Mucosa of rectum (tissue), 2 donors: Measurements from ENCODE around the gene EXOSC6.
"Not testable (repeated sequence)": the region's sequence is repeated elsewhere in the genome, so short reads cannot be mapped to it uniquely, and the experiment has no call there.

ENCODE experiments used
- H3K27ac ChIP-seq, 2 donors: one replicate each; pipeline ENCODE4 v1.7.0; 2013; ENCODE audit warnings: inconsistent platforms in 2 of 2, low read depth in 2 of 2, low read length in 2 of 2
- H3K27me3 ChIP-seq, 2 donors: one replicate each; pipeline ENCODE4 v1.7.0; 2013; ENCODE audit warnings: low read length in 2 of 2; ENCODE audit not compliant: control insufficient read depth in 2 of 2, insufficient read depth in 2 of 2
- H3K36me3 ChIP-seq, 2 donors: one replicate each; pipeline ENCODE4 v1.7.0; 2013; ENCODE audit warnings: low read length in 2 of 2; ENCODE audit not compliant: control insufficient read depth in 2 of 2, insufficient read depth in 2 of 2
- H3K4me1 ChIP-seq, 2 donors: one replicate each; pipeline ENCODE4 v1.7.0; 2013; ENCODE audit warnings: low read length in 2 of 2, mild to moderate bottlenecking in 1 of 2; ENCODE audit not compliant: control insufficient read depth in 2 of 2, insufficient read depth in 2 of 2
- H3K4me3 ChIP-seq, 2 donors: one replicate each; pipeline ENCODE4 v1.7.0; 2013; ENCODE audit warnings: low read length in 2 of 2
- H3K9ac ChIP-seq, 2 donors: one replicate each; pipeline ENCODE4 v1.7.0; 2013; ENCODE audit warnings: low read length in 2 of 2, low read depth in 1 of 2, mild to moderate bottlenecking in 1 of 2
- H3K9me3 ChIP-seq, 2 donors: one replicate each; pipeline ENCODE4 v1.7.0; 2013; ENCODE audit warnings: low read length in 2 of 2; ENCODE audit not compliant: control insufficient read depth in 2 of 2
- donor health status: healthy.
- donor health status: Normal muscosa, but diverticular disease.

Gene EXOSC6

DNA sequence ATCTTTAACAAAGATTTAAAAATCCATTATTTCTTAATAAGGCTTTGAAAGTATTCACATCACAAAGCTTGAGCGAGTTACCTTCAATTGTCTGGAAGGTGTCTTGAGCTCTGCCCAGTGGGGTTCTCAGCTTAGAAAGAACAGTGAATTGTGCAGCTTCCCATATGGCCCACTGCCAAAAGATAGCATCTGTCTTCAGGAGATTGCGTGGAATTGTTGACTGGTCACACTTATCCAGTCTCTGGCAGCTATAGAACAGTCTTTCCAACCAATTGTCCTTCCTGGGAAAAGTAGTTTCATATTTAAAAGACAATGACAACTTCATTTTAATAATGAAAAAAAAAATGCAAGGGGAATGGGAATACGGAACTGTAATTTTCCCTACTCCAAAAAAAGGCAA lies 19.9 kb downstream of the EXOSC6 start:
- peaks cover 0 to 12% of the 10 kb centered on the region in 2 donors for H3K36me3 ChIP-seq
- not testable (repeated sequence) for H3K27ac ChIP-seq, H3K4me1 ChIP-seq, H3K27me3 ChIP-seq, H3K4me3 ChIP-seq, H3K9me3 ChIP-seq, H3K9ac ChIP-seq

- not testable (repeated sequence) for H3K4me3 ChIP-seq, H3K9me3 ChIP-seq, H3K36me3 ChIP-seq, H3K27me3 ChIP-seq, H3K9ac ChIP-seq, H3K27ac ChIP-seq, H3K4me1 ChIP-seq
Observed at GRCh38 chr16:70226024-70226423, 25.7 kb downstream of the EXOSC6 start.

DNA sequence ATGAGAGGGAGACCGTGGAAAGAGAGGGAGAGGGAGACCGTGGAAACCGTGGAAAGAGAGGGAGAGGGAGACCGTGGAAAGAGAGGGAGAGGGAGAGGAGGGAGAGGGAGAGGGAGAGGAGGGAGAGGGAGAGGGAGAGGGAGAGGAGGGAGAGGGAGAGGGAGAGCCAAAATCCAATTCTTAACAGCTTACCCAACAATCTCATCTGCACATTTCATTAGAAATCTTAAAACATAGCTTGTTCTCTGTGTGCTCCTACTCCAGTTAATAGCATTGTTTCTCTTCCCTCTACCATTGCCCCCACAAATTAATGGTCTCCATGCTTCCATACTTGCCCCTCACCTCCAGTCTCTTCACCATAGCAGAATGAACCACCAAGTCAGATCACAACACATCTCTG lies 26.3 kb downstream of the EXOSC6 start:
- H3K27me3 ChIP-seq, H3K4me3 ChIP-seq, H3K27ac ChIP-seq, H3K36me3 ChIP-seq, H3K9ac ChIP-seq, H3K9me3 ChIP-seq, H3K4me1 ChIP-seq: not testable (repeated sequence)

DNA sequence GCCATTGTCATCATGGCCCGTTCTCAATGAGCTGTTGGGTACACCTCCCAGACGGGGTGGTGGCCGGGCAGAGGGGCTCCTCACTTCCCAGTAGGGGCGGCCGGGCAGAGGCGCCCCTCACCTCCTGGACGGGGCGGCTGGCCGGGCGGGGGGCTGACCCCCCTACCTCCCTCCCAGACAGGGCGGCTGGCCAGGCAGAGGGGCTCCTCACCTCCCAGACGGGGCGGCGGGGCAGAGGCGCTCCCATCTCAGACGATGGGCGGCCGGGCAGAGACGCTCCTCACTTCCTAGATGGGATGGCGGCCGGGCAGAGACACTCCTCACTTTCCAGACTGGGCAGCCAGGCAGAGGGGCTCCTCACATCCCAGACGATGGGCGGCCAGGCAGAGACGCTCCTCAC lies 27.1 kb downstream of the EXOSC6 start:
- H3K4me1 ChIP-seq, H3K36me3 ChIP-seq, H3K4me3 ChIP-seq, H3K27me3 ChIP-seq, H3K27ac ChIP-seq, H3K9me3 ChIP-seq, H3K9ac ChIP-seq: not testable (repeated sequence)

GRCh38 chr16:70223971-70224513 lies 27.7 kb downstream of the EXOSC6 start:
- not testable (repeated sequence) for H3K36me3 ChIP-seq, H3K9ac ChIP-seq, H3K4me3 ChIP-seq, H3K4me1 ChIP-seq, H3K27ac ChIP-seq, H3K27me3 ChIP-seq, H3K9me3 ChIP-seq

- not testable (repeated sequence) for H3K4me1 ChIP-seq, H3K4me3 ChIP-seq, H3K9ac ChIP-seq, H3K27me3 ChIP-seq, H3K36me3 ChIP-seq, H3K27ac ChIP-seq, H3K9me3 ChIP-seq
Observed at GRCh38 chr16:70223216-70223615, 28.5 kb downstream of the EXOSC6 start.

- not testable (repeated sequence) for H3K4me3 ChIP-seq, H3K27ac ChIP-seq, H3K9me3 ChIP-seq, H3K27me3 ChIP-seq, H3K4me1 ChIP-seq, H3K9ac ChIP-seq, H3K36me3 ChIP-seq
Observed at GRCh38 chr16:70222574-70222973, 29.2 kb downstream of the EXOSC6 start.

- not testable (repeated sequence) for H3K4me3 ChIP-seq, H3K9me3 ChIP-seq, H3K9ac ChIP-seq, H3K36me3 ChIP-seq, H3K27ac ChIP-seq, H3K27me3 ChIP-seq, H3K4me1 ChIP-seq
Observed at GRCh38 chr16:70218586-70218985, 33.2 kb downstream of the EXOSC6 start.

- not testable (repeated sequence) for H3K36me3 ChIP-seq, H3K4me1 ChIP-seq, H3K9ac ChIP-seq, H3K4me3 ChIP-seq, H3K27ac ChIP-seq, H3K27me3 ChIP-seq, H3K9me3 ChIP-seq
Observed at GRCh38 chr16:70206382-70206781, 45.4 kb downstream of the EXOSC6 start.

- not testable (repeated sequence) for H3K4me1 ChIP-seq, H3K4me3 ChIP-seq, H3K27ac ChIP-seq, H3K9me3 ChIP-seq, H3K9ac ChIP-seq, H3K36me3 ChIP-seq, H3K27me3 ChIP-seq
Observed at GRCh38 chr16:70204668-70205405, 46.9 kb downstream of the EXOSC6 start.

GRCh38 chr16:70204010-70204409 lies 47.7 kb downstream of the EXOSC6 start:
- H3K9me3 ChIP-seq, H3K4me1 ChIP-seq, H3K9ac ChIP-seq, H3K27ac ChIP-seq, H3K4me3 ChIP-seq, H3K36me3 ChIP-seq, H3K27me3 ChIP-seq: not testable (repeated sequence)
